ENCODE data around the gene SRD5A1. TPM values are rescaled to one million over a fixed set of nuclear protein-coding genes. Genes with fewer than 3 reads are reported as not detected.

Gene SRD5A1
- total and polyA plus RNA-seq, 11 donors = 0.80 to 6.7 (median 3.8) TPM

DNA sequence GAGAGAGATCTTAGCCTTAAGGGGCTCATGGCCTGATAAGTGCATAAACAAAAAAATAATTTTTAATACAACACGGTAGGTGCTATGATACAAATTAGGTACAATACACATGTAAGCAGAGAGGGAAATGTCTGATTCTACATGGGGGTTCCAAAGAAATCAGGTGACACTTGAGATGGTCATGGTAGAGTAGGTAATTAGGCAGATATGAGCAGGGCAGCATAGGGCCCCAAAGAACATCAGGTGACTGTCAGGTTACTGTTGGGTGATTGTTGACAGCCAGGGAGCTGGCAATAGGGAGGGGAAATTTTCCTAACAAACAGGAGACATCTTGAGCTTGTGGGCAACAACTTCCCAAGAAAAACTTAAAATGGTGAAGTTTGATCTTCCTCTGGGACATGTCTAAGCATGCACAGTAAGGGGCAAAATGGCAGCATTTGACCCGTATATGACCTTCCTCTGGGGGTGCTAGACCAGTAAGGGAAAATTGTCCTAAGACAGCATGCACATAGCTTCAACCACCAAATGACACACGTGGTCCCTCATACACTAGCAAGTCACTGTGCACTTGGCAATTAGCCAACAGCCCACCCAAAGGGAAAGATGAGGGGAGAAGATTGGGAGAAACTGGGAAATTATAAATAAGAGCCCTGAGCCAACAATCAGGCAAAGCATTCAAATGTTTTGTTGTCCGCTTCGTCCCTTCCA, 42.7 kb downstream of the SRD5A1 start:
- Histone ChIP-seq H3K27ac (no peak overlapping the region), H3K36me3 (no peaks in the 10 kb centered on the region), H3K4me3 (no peak overlapping the region), H3K9me3 (peaks cover 0 to 4% (median 0%) of the 10 kb centered on the region in 12 donors), H3K27me3 (no peaks in the 10 kb centered on the region), H3K4me1 (no peaks in the 10 kb centered on the region)
- no peak for TF ChIP-seq POLR2A (IDR thresholded peaks at IDR 0.05)
- TF ChIP-seq, protein P1, sequence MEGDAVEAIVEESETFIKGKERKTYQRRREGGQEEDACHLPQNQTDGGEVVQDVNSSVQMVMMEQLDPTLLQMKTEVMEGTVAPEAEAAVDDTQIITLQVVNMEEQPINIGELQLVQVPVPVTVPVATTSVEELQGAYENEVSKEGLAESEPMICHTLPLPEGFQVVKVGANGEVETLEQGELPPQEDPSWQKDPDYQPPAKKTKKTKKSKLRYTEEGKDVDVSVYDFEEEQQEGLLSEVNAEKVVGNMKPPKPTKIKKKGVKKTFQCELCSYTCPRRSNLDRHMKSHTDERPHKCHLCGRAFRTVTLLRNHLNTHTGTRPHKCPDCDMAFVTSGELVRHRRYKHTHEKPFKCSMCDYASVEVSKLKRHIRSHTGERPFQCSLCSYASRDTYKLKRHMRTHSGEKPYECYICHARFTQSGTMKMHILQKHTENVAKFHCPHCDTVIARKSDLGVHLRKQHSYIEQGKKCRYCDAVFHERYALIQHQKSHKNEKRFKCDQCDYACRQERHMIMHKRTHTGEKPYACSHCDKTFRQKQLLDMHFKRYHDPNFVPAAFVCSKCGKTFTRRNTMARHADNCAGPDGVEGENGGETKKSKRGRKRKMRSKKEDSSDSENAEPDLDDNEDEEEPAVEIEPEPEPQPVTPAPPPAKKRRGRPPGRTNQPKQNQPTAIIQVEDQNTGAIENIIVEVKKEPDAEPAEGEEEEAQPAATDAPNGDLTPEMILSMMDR (IDR thresholded peaks at IDR 0.05) = no peak
- no peak for ATAC-seq
- DNase-seq = no peak
- WGBS, 4 donors = 87 to 97% (median 92%) methylated on average over 5 of the region's 5 CpGs
- intact Hi-C loops (cut with DNase I) = no loop called here

DNA sequence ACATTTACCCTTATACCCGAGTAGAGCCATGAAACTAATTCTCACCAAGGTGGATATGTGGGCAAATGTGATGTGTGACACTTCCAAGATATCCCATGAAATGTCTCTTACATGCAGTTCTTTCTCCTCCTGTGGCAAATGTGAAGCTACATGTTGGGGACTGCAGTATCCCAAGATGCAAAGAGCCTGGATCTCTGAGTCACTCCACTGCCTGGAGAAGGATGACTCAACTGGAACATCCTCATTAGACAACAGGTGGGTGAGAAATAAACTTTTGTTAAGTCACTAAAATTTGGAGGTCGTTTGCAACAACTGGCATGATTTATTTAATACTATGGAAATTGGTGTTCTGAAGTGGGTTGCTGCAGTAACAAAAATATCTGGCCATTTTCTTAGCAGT, 43.5 kb downstream of the SRD5A1 start:
- Histone ChIP-seq H3K27me3 (no peaks in the 10 kb centered on the region), H3K4me3 (no peak overlapping the region), H3K9me3 (peaks cover 0 to 4% (median 0%) of the 10 kb centered on the region in 12 donors), H3K27ac (no peak overlapping the region), H3K4me1 (no peaks in the 10 kb centered on the region), H3K36me3 (no peaks in the 10 kb centered on the region)
- intact Hi-C loops (cut with DNase I) = no loop called here
- ATAC-seq = no peak
- no peak for TF ChIP-seq POLR2A (IDR thresholded peaks at IDR 0.05)
- TF ChIP-seq, protein P1 (IDR thresholded peaks at IDR 0.05) = no peak
- no peak for DNase-seq
- WGBS, 4 donors = 74 to 87% (median 86%) methylated on average over 2 of the region's 2 CpGs

DNA sequence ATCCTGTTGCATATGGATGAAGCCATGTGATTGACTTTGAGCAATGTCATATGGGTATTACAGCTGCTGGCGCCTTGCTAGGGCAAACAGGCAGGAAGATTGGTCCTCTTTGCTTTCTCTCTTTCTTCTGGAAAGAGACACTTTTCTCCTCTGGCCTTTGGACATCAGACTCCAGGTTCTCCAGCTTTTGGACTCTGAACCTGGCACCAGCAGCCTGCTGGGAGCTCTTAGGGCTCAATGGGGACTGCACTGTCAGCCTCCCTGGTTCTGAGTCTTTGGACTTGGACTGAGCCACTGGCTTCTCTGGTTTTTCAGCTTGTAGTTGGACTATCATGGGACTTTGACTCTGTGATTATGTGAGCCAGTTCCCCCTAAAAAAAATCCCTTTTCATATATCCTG, 45.1 kb downstream of the SRD5A1 start:
- Histone ChIP-seq H3K36me3 (no peaks in the 10 kb centered on the region), H3K27me3 (peaks cover 0 to 4% (median 0%) of the 10 kb centered on the region in 9 donors), H3K9me3 (peaks cover 0 to under 1% (median 0%) of the 10 kb centered on the region in 12 donors), H3K4me1 (no peaks in the 10 kb centered on the region), H3K27ac (no peak overlapping the region), H3K4me3 (no peak overlapping the region)
- WGBS, 4 donors = 67 to 94% (median 86%) methylated on average over 1 of the region's 1 CpG
- DNase-seq (no peak), ATAC-seq (no peak)
- intact Hi-C loops (cut with DNase I) = no loop called here
- TF ChIP-seq, protein P1 (IDR thresholded peaks at IDR 0.05) = no peak
- TF ChIP-seq POLR2A (IDR thresholded peaks at IDR 0.05) = no peak

DNA sequence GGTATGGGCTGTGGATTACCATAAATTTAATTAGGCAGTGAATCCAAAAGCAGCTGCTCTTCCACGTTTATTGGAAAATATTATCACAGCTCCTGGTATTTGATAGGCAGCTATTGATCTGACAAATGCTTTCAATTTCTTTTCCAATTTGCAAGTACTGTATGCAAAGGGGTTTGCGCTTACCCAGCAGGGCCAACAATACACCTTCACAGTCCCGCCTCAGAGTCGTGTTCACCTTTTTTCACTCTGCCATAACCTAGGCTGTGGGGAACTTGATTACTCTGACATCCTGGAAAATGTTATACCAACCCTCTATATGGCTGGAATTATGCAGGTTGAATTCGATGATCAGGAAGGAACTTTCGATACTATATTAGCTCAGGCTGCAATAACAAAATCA, 47.7 kb downstream of the SRD5A1 start:
- H3K36me3 ChIP-seq = no peaks in the 10 kb centered on the region
- ATAC-seq (no peak), DNase-seq (no peak)
- TF ChIP-seq, protein P1 (IDR thresholded peaks at IDR 0.05) = no peak
- no peak for TF ChIP-seq POLR2A (IDR thresholded peaks at IDR 0.05)
- intact Hi-C loops (cut with DNase I) = no loop called here
- no peak overlapping the region for H3K27ac ChIP-seq
- no peaks in the 10 kb centered on the region for H3K9me3 ChIP-seq
- 60 to 67% (median 62%) methylated on average over 6 of the region's 6 CpGs for WGBS, 4 donors
- H3K4me3 ChIP-seq = no peak overlapping the region
- H3K4me1 ChIP-seq = no peaks in the 10 kb centered on the region
- H3K27me3 ChIP-seq = peaks cover 0 to 13% (median 0%) of the 10 kb centered on the region in 9 donors
